Measurements from ENCODE around the gene PYGB.

The PYGB gene

GRCh38 chr20:25269057-25269832 lies 21.4 kb downstream of the PYGB start:
- no peak overlapping the region for H3K14ac ChIP-seq (ENCODE audit: low read length)
- H3K4me1 ChIP-seq (ENCODE audit: control insufficient read depth in 2 of 2, insufficient read depth in 1 of 2, low read depth in 1 of 2, low read length in 2 of 2), result peaks cover 0 to 3% of the 10 kb centered on the region in 2 donors
- H2BK5ac ChIP-seq (ENCODE audit: low read length), result no peak overlapping the region
- H2BK15ac ChIP-seq (ENCODE audit: low read length), result no peak overlapping the region
- H3K9me3 ChIP-seq (replicated peaks in 1 of 2; ENCODE audit: control insufficient read depth in 2 of 2, insufficient read depth in 1 of 2, low read depth in 1 of 2, low read length in 2 of 2), result peaks cover 2 to 13% of the 10 kb centered on the region in 2 donors
- no peaks in the 10 kb centered on the region for H3K27me3 ChIP-seq (ENCODE audit: control insufficient read depth in 3 of 3, insufficient read depth in 3 of 3, low read depth in 1 of 3, low read length in 3 of 3)
- H3K18ac ChIP-seq (ENCODE audit: low read length), result no peak overlapping the region
- H2BK12ac ChIP-seq (ENCODE audit: low read length), result no peak overlapping the region
- DNase-seq (ENCODE audit: low spot score), result no peak
- no peak overlapping the region for H3K4me3 ChIP-seq (ENCODE audit: low read length in 2 of 2)
- H2AK5ac ChIP-seq (ENCODE audit: low read depth, low read length), result no peak overlapping the region
- H3K9ac ChIP-seq (ENCODE audit: low read depth, low read length, poor library complexity), result no peak overlapping the region
- no peak overlapping the region for H3K27ac ChIP-seq (replicated peaks; ENCODE audit: low read length)
- no peak overlapping the region for H2BK120ac ChIP-seq (ENCODE audit: low read depth, low read length)
- no peak overlapping the region for H4K91ac ChIP-seq (ENCODE audit: low read depth, low read length, poor library complexity)
- H2AFZ ChIP-seq (ENCODE audit: low read length), result no peak overlapping the region
- H3K23ac ChIP-seq (ENCODE audit: low read depth, low read length, poor library complexity), result no peak overlapping the region
- no peak overlapping the region for H4K8ac ChIP-seq (ENCODE audit: low read depth, low read length)
- peaks cover 39 to 67% of the 10 kb centered on the region in 2 donors for H3K36me3 ChIP-seq (replicated peaks in 1 of 2; ENCODE audit: control insufficient read depth in 2 of 2, insufficient read depth in 2 of 2, low read length in 2 of 2)
- H3K4ac ChIP-seq (ENCODE audit: low read length), result no peak overlapping the region
- no CpG with 5 or more reads among the region's 11 CpGs for WGBS, 2 donors (ENCODE audit: extremely low coverage in 2 of 2, insufficient read length in 2 of 2, insufficient replicate concordance in 1 of 2)
- no peak overlapping the region for H3K4me2 ChIP-seq (ENCODE audit: insufficient read depth, low read length, poor library complexity, severe bottlenecking)
- H3K79me1 ChIP-seq (ENCODE audit: low read depth, low read length), result peaks cover 5% of the 10 kb centered on the region

DNA sequence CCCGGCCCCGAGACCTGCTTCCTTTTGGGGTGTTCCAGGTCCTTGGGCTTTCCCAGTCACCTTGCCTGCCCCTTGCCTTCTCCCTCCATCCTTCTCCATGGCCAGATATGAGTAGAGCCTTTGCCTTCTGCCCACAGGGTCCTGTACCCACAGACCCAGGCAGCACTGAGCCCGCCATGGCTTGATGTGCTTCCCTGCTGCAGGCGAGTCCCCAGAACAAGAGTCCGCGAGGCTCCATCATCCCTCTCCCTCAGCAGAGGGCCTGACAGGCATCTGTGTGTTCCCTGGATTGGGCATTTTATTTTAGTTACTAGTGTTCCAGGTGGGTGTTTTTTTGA lies 21.9 kb downstream of the PYGB start:
- no peak overlapping the region for H2AFZ ChIP-seq (ENCODE audit: low read length)
- no peak overlapping the region for H3K23ac ChIP-seq (ENCODE audit: low read depth, low read length, poor library complexity)
- H4K91ac ChIP-seq (ENCODE audit: low read depth, low read length, poor library complexity), result no peak overlapping the region
- no CpG with 5 or more reads among the region's 6 CpGs for WGBS, 2 donors (ENCODE audit: extremely low coverage in 2 of 2, insufficient read length in 2 of 2, insufficient replicate concordance in 1 of 2)
- peaks cover 44 to 73% of the 10 kb centered on the region in 2 donors for H3K36me3 ChIP-seq (replicated peaks in 1 of 2; ENCODE audit: control insufficient read depth in 2 of 2, insufficient read depth in 2 of 2, low read length in 2 of 2)
- H3K4me3 ChIP-seq (ENCODE audit: low read length in 2 of 2), result no peak overlapping the region
- peaks cover 2 to 13% of the 10 kb centered on the region in 2 donors for H3K9me3 ChIP-seq (replicated peaks in 1 of 2; ENCODE audit: control insufficient read depth in 2 of 2, insufficient read depth in 1 of 2, low read depth in 1 of 2, low read length in 2 of 2)
- no peak overlapping the region for H2BK120ac ChIP-seq (ENCODE audit: low read depth, low read length)
- no peak overlapping the region for H2BK12ac ChIP-seq (ENCODE audit: low read length)
- H3K4ac ChIP-seq (ENCODE audit: low read length), result no peak overlapping the region
- H3K18ac ChIP-seq (ENCODE audit: low read length), result no peak overlapping the region
- no peak overlapping the region for H2BK5ac ChIP-seq (ENCODE audit: low read length)
- H2AK5ac ChIP-seq (ENCODE audit: low read depth, low read length), result no peak overlapping the region
- H3K14ac ChIP-seq (ENCODE audit: low read length), result no peak overlapping the region
- no peaks in the 10 kb centered on the region for H3K27me3 ChIP-seq (ENCODE audit: control insufficient read depth in 3 of 3, insufficient read depth in 3 of 3, low read depth in 1 of 3, low read length in 3 of 3)
- H3K27ac ChIP-seq (replicated peaks; ENCODE audit: low read length), result no peak overlapping the region
- peaks cover 0 to 3% of the 10 kb centered on the region in 2 donors for H3K4me1 ChIP-seq (ENCODE audit: control insufficient read depth in 2 of 2, insufficient read depth in 1 of 2, low read depth in 1 of 2, low read length in 2 of 2)
- H3K79me1 ChIP-seq (ENCODE audit: low read depth, low read length), result peaks cover 5% of the 10 kb centered on the region
- no peak overlapping the region for H2BK15ac ChIP-seq (ENCODE audit: low read length)
- no peak for DNase-seq (ENCODE audit: low spot score)
- no peak overlapping the region for H3K9ac ChIP-seq (ENCODE audit: low read depth, low read length, poor library complexity)
- no peak overlapping the region for H4K8ac ChIP-seq (ENCODE audit: low read depth, low read length)
- H3K4me2 ChIP-seq (ENCODE audit: insufficient read depth, low read length, poor library complexity, severe bottlenecking), result no peak overlapping the region

DNA sequence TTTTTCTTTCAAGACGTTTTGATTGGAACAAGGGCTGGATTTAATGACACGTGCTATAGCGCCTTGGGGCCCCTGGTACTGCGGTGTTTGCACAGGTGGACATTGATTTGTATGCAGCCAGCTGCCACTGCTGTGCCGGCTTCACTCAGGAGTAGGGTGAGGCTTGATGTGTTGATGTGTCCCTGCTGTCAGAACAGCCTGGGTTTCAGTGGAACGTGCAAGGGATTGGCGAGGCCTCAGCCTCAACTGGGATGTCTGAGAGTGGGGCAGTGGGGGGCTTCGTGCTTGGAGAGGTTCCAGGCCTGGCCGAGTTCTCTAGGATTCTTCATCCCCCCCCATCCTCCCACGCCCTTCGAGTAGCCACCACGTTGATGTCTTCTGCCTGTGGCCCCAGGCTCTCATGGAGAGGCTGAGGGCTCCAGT lies 23.0 kb downstream of the PYGB start:
- no peak overlapping the region for H3K4me2 ChIP-seq (ENCODE audit: insufficient read depth, low read length, poor library complexity, severe bottlenecking)
- peaks cover 53 to 83% of the 10 kb centered on the region in 2 donors for H3K36me3 ChIP-seq (replicated peaks in 1 of 2; ENCODE audit: control insufficient read depth in 2 of 2, insufficient read depth in 2 of 2, low read length in 2 of 2)
- WGBS, 2 donors (ENCODE audit: extremely low coverage in 2 of 2, insufficient read length in 2 of 2, insufficient replicate concordance in 1 of 2), result no CpG with 5 or more reads among the region's 12 CpGs
- H4K8ac ChIP-seq (ENCODE audit: low read depth, low read length), result no peak overlapping the region
- H2BK120ac ChIP-seq (ENCODE audit: low read depth, low read length), result no peak overlapping the region
- H4K91ac ChIP-seq (ENCODE audit: low read depth, low read length, poor library complexity), result no peak overlapping the region
- peaks cover 0 to 3% of the 10 kb centered on the region in 2 donors for H3K4me1 ChIP-seq (ENCODE audit: control insufficient read depth in 2 of 2, insufficient read depth in 1 of 2, low read depth in 1 of 2, low read length in 2 of 2)
- no peaks in the 10 kb centered on the region for H3K27me3 ChIP-seq (ENCODE audit: control insufficient read depth in 3 of 3, insufficient read depth in 3 of 3, low read depth in 1 of 3, low read length in 3 of 3)
- no peak overlapping the region for H3K18ac ChIP-seq (ENCODE audit: low read length)
- H2AK5ac ChIP-seq (ENCODE audit: low read depth, low read length), result no peak overlapping the region
- H3K4ac ChIP-seq (ENCODE audit: low read length), result no peak overlapping the region
- no peak overlapping the region for H2BK12ac ChIP-seq (ENCODE audit: low read length)
- H3K9ac ChIP-seq (ENCODE audit: low read depth, low read length, poor library complexity), result no peak overlapping the region
- H2BK5ac ChIP-seq (ENCODE audit: low read length), result no peak overlapping the region
- no peak for DNase-seq (ENCODE audit: low spot score)
- peaks cover 6% of the 10 kb centered on the region for H3K79me1 ChIP-seq (ENCODE audit: low read depth, low read length)
- H3K4me3 ChIP-seq (ENCODE audit: low read length in 2 of 2), result no peak overlapping the region
- no peak overlapping the region for H3K23ac ChIP-seq (ENCODE audit: low read depth, low read length, poor library complexity)
- H2BK15ac ChIP-seq (ENCODE audit: low read length), result no peak overlapping the region
- H3K14ac ChIP-seq (ENCODE audit: low read length), result no peak overlapping the region
- no peak overlapping the region for H3K27ac ChIP-seq (replicated peaks; ENCODE audit: low read length)
- H3K9me3 ChIP-seq (replicated peaks in 1 of 2; ENCODE audit: control insufficient read depth in 2 of 2, insufficient read depth in 1 of 2, low read depth in 1 of 2, low read length in 2 of 2), result peaks cover 2 to 8% of the 10 kb centered on the region in 2 donors
- H2AFZ ChIP-seq (ENCODE audit: low read length), result no peak overlapping the region

- Histone ChIP-seq H3K27me3 (ENCODE audit: control insufficient read depth in 3 of 3, insufficient read depth in 3 of 3, low read depth in 1 of 3, low read length in 3 of 3) (no peaks in the 10 kb centered on the region), H3K9me3 (replicated peaks in 1 of 2; ENCODE audit: control insufficient read depth in 2 of 2, insufficient read depth in 1 of 2, low read depth in 1 of 2, low read length in 2 of 2) (peaks cover 2 to 3% of the 10 kb centered on the region in 2 donors), H3K4me3 (ENCODE audit: low read length in 2 of 2) (no peak overlapping the region), H4K8ac (ENCODE audit: low read depth, low read length) (no peak overlapping the region), H2BK15ac (ENCODE audit: low read length) (no peak overlapping the region), H3K9ac (ENCODE audit: low read depth, low read length, poor library complexity) (no peak overlapping the region), H2BK12ac (ENCODE audit: low read length) (no peak overlapping the region), H3K79me1 (ENCODE audit: low read depth, low read length) (peaks cover 10% of the 10 kb centered on the region), H3K18ac (ENCODE audit: low read length) (no peak overlapping the region), H3K4me2 (ENCODE audit: insufficient read depth, low read length, poor library complexity, severe bottlenecking) (no peak overlapping the region), H4K91ac (ENCODE audit: low read depth, low read length, poor library complexity) (no peak overlapping the region), H3K4ac (ENCODE audit: low read length) (no peak overlapping the region), H3K27ac (replicated peaks; ENCODE audit: low read length) (no peak overlapping the region), H3K36me3 (replicated peaks in 1 of 2; ENCODE audit: control insufficient read depth in 2 of 2, insufficient read depth in 2 of 2, low read length in 2 of 2) (peaks cover 59 to 90% of the 10 kb centered on the region in 2 donors), H2BK5ac (ENCODE audit: low read length) (no peak overlapping the region), H2BK120ac (ENCODE audit: low read depth, low read length) (no peak overlapping the region), H3K23ac (ENCODE audit: low read depth, low read length, poor library complexity) (no peak overlapping the region), H2AK5ac (ENCODE audit: low read depth, low read length) (no peak overlapping the region), H3K4me1 (ENCODE audit: control insufficient read depth in 2 of 2, insufficient read depth in 1 of 2, low read depth in 1 of 2, low read length in 2 of 2) (peaks cover 0 to 3% of the 10 kb centered on the region in 2 donors), H2AFZ (ENCODE audit: low read length) (no peak overlapping the region), H3K14ac (ENCODE audit: low read length) (no peak overlapping the region)
- no CpG with 5 or more reads among the region's 13 CpGs for WGBS, 2 donors (ENCODE audit: extremely low coverage in 2 of 2, insufficient read length in 2 of 2, insufficient replicate concordance in 1 of 2)
- no peak for DNase-seq (ENCODE audit: low spot score)
Observed at GRCh38 chr20:25271486-25272222, 23.8 kb downstream of the PYGB start.

Measured in neuronal stem cell (in vitro differentiated cells).